GM23338 (cell line): Measurements from ENCODE around the gene COP1. TPM values are rescaled to one million over a fixed set of nuclear protein-coding genes. Genes with fewer than 3 reads are reported as not detected.

ENCODE experiments used
- ATAC-seq: fragments of 200-7000 bp; cut with Tn5 transposase; 3 replicates; pipeline ENCODE4 v1.9.1; 2020
- DNase-seq: peaks from one replicate; pipeline ENCODE4 v3.0.0-alpha.2; 2015; ENCODE audit warnings: low spot score
- H2AFZ ChIP-seq: fragments of 200-600 bp; sonication (generic); 2 replicates; pipeline ENCODE4 v1.8.0; 2016; ENCODE audit warnings: antibody characterized with exemption, mild to moderate bottlenecking, moderate library complexity
- H3F3A ChIP-seq: fragments of 200-600 bp; sonication (generic); replicated peaks from 2 replicates; pipeline ENCODE4 v1.8.0; 2017; ENCODE audit warnings: antibody characterized with exemption, mixed run types, low read depth
- H3K27ac ChIP-seq: fragments of 200-600 bp; sonication (generic); 2 replicates; pipeline ENCODE4 v1.6.1; 2016; ENCODE audit warnings: low read depth
- H3K27me3 ChIP-seq: fragments of 200-600 bp; sonication (generic); 2 replicates; pipeline ENCODE4 v1.8.0; 2016; ENCODE audit warnings: mild to moderate bottlenecking, mixed run types, moderate library complexity; ENCODE audit not compliant: insufficient read depth
- H3K36me3 ChIP-seq: fragments of 200-600 bp; sonication (generic); 2 replicates; pipeline ENCODE4 v1.8.0; 2016; ENCODE audit warnings: mild to moderate bottlenecking; ENCODE audit not compliant: insufficient read depth
- H3K4me1 ChIP-seq: fragments of 200-600 bp; sonication (generic); 2 replicates; pipeline ENCODE4 v1.8.0; 2016; ENCODE audit warnings: mild to moderate bottlenecking, moderate library complexity; ENCODE audit not compliant: insufficient read depth
- H3K4me2 ChIP-seq: fragments of 200-600 bp; sonication (generic); 2 replicates; pipeline ENCODE4 v1.7.1; 2017; ENCODE audit warnings: mixed run types
- H3K4me3 ChIP-seq: fragments of 200-600 bp; sonication (generic); 2 replicates; pipeline ENCODE4 v1.6.1; 2016; ENCODE audit warnings: mixed run types
- H3K79me2 ChIP-seq: fragments of 200-600 bp; sonication (generic); replicated peaks from 2 replicates; pipeline ENCODE4 v1.8.0; 2017; ENCODE audit warnings: mild to moderate bottlenecking; ENCODE audit not compliant: insufficient read depth
- H3K9me2 ChIP-seq: fragments of 200-600 bp; sonication (generic); 2 replicates; pipeline ENCODE4 v1.8.0; 2017; ENCODE audit not compliant: insufficient read depth
- H4K20me1 ChIP-seq: fragments of 200-600 bp; sonication (generic); replicated peaks from 2 replicates; pipeline ENCODE4 v1.8.0; 2017; ENCODE audit warnings: mild to moderate bottlenecking; ENCODE audit not compliant: insufficient read depth
- H3K27ac Mint-ChIP-seq: 2 replicates; pipeline ENCODE4 v1.8.0; 2020; ENCODE audit warnings: inconsistent platforms, mild to moderate bottlenecking, moderate library complexity, mixed read lengths
- H3K27me3 Mint-ChIP-seq: 3 replicates; pipeline ENCODE4 v1.8.0; 2022; ENCODE audit warnings: low read depth, mild to moderate bottlenecking, moderate library complexity, mixed read lengths, inconsistent platforms; ENCODE audit not compliant: insufficient read depth, poor library complexity
- H3K36me3 Mint-ChIP-seq: 3 replicates; pipeline ENCODE4 v1.8.0; 2021; ENCODE audit warnings: low read depth, mild to moderate bottlenecking, inconsistent platforms, moderate library complexity, mixed read lengths
- H3K4me1 Mint-ChIP-seq: 3 replicates; pipeline ENCODE4 v1.8.0; 2020; ENCODE audit warnings: mild to moderate bottlenecking, inconsistent platforms, mixed read lengths
- H3K4me3 Mint-ChIP-seq: 3 replicates; pipeline ENCODE4 v1.8.0; 2021; ENCODE audit warnings: moderate library complexity, mild to moderate bottlenecking, inconsistent platforms, mixed read lengths
- H3K9me3 Mint-ChIP-seq: 3 replicates; pipeline ENCODE4 v1.8.0; 2020; ENCODE audit warnings: moderate library complexity, mild to moderate bottlenecking, inconsistent platforms, mixed read lengths
- CREB1 ChIP-seq: fragments of 250-450 bp; sonication (Bioruptor Pico); IDR thresholded peaks from 2 replicates; pipeline ENCODE4 v1.5.0; 2020; ENCODE audit warnings: low read depth, mild to moderate bottlenecking, moderate library complexity
- EZH2 ChIP-seq: fragments of 200-600 bp; sonication (generic); IDR thresholded peaks from one replicate; pipeline ENCODE4 v1.8.0; 2017; ENCODE audit warnings: antibody characterized with exemption, mild to moderate bottlenecking, low read depth; ENCODE audit not compliant: unreplicated experiment
- JUNB ChIP-seq: IDR thresholded peaks from one replicate; pipeline ENCODE4 v1.6.1; 2016; ENCODE audit warnings: antibody characterized with exemption; ENCODE audit not compliant: unreplicated experiment
- STAT1 ChIP-seq: IDR thresholded peaks from one replicate; pipeline ENCODE4 v1.6.1; 2016; ENCODE audit warnings: antibody characterized with exemption; ENCODE audit not compliant: unreplicated experiment
- ZNF331 ChIP-seq: fragments of 250-450 bp; sonication (Bioruptor Pico); IDR thresholded peaks from 2 replicates; pipeline ENCODE4 v1.5.0; 2020; ENCODE audit warnings: low read depth, mild to moderate bottlenecking, moderate library complexity
- polyA plus RNA-seq: library from polyadenylated mRNA; unstranded; fragments of >200 nt; fragmentation: Nextera tagmentation; extraction: Ambion mirVana; gene quantifications from 2 replicates; pipeline ENCODE4 v1.2.1, GENCODE V29; 2016
- total RNA-seq: library from RNA; depleted of rRNA; stranded (reverse); fragments of >200 nt; shearing (Covaris generic); gene quantifications from 2 replicates; pipeline ENCODE4 v1.2.3, GENCODE V29; 2014
- TF ChIP-seq, protein P1 (sequence below): fragments of 250-450 bp; sonication (Bioruptor Pico); IDR thresholded peaks from 2 replicates; pipeline ENCODE4 v1.5.0; 2020; ENCODE audit warnings: mild to moderate bottlenecking, moderate library complexity
- TF ChIP-seq, protein P2 (sequence below), 2 experiments: fragments of 200-600 bp in 1 of 2; sonication (generic) in 1 of 2; conservative IDR thresholded peaks; 2 replicates each; pipeline versions ENCODE4 v1.5.1 to v1.6.1; 2016 to 2017; ENCODE audit warnings: antibody characterized with exemption in 2 of 2, low read depth in 2 of 2, mild to moderate bottlenecking in 2 of 2, moderate library complexity in 1 of 2

The COP1 gene
- total and polyA plus RNA-seq, 2 experiments from 2014 or later = 54.0 to 54.9 TPM

DNA sequence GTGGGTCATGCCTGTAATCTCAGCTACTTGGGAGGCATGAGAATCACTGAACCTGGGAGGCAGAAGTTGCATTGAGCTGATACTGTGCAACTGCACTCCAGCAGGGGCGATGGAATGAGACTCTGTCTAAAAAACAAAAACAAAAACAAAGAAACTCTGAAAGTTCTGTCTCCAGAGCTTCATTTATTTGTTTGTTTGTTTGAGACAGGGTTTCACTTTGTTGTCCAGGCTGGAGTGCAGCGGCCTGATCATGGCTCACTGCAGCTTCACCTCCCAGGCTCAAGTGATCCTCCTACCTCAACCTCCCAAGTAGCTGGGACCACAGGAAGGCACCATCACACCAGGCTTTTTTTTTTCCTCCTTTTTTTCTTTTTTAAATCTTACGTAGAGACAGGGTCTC lies 271.9 kb downstream of the COP1 start:
- ATAC-seq (no peak), DNase-seq (no peak)
- H3K4me2 ChIP-seq = no peak overlapping the region
- H3K4me3 ChIP-seq = no peak overlapping the region
- no peak for TF ChIP-seq STAT1
- no peak for TF ChIP-seq JUNB
- no peak for TF ChIP-seq CREB1
- Mint-ChIP-seq H3K9me3 (no peaks in the 10 kb centered on the region), H3K27ac (no peak overlapping the region), H3K27me3 (peaks cover 5% of the 10 kb centered on the region), H3K36me3 (peaks cover 18% of the 10 kb centered on the region; the same call in 2 of the 3 replicates), H3K4me3 (no peak overlapping the region), H3K4me1 (peaks cover 20% of the 10 kb centered on the region)
- no peaks in the 10 kb centered on the region for H4K20me1 ChIP-seq
- peaks cover 4% of the 10 kb centered on the region; the same call in 1 of the 2 replicates for H3K9me2 ChIP-seq
- no peaks in the 10 kb centered on the region for H3K79me2 ChIP-seq
- peaks cover 14% of the 10 kb centered on the region for H3K4me1 ChIP-seq
- H2AFZ ChIP-seq = no peak overlapping the region
- H3K27ac ChIP-seq = no peak overlapping the region
- no peaks in the 10 kb centered on the region for H3K27me3 ChIP-seq
- no peaks in the 10 kb centered on the region for H3K36me3 ChIP-seq
- H3F3A ChIP-seq = no peaks in the 10 kb centered on the region

DNA sequence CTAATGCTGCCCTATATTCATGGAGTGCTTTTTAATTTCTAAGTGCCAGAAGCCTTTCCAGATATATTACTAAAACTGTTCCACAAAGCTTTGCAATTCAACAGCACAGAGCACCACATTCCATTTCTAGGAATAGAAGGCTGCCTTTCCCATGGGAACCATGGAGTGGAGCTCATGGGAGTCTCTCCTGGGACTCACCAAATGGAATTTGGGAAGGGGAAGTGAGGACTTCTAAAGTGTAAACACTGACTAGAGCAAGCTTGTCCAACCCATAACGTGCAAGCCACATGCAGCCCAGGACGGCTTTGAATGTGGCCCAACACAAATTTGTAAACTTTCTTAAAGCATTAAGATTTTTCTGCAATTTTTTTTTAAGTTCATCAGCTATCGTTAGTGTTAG lies 273.3 kb downstream of the COP1 start:
- H3F3A ChIP-seq = no peaks in the 10 kb centered on the region
- TF ChIP-seq, protein P1, sequence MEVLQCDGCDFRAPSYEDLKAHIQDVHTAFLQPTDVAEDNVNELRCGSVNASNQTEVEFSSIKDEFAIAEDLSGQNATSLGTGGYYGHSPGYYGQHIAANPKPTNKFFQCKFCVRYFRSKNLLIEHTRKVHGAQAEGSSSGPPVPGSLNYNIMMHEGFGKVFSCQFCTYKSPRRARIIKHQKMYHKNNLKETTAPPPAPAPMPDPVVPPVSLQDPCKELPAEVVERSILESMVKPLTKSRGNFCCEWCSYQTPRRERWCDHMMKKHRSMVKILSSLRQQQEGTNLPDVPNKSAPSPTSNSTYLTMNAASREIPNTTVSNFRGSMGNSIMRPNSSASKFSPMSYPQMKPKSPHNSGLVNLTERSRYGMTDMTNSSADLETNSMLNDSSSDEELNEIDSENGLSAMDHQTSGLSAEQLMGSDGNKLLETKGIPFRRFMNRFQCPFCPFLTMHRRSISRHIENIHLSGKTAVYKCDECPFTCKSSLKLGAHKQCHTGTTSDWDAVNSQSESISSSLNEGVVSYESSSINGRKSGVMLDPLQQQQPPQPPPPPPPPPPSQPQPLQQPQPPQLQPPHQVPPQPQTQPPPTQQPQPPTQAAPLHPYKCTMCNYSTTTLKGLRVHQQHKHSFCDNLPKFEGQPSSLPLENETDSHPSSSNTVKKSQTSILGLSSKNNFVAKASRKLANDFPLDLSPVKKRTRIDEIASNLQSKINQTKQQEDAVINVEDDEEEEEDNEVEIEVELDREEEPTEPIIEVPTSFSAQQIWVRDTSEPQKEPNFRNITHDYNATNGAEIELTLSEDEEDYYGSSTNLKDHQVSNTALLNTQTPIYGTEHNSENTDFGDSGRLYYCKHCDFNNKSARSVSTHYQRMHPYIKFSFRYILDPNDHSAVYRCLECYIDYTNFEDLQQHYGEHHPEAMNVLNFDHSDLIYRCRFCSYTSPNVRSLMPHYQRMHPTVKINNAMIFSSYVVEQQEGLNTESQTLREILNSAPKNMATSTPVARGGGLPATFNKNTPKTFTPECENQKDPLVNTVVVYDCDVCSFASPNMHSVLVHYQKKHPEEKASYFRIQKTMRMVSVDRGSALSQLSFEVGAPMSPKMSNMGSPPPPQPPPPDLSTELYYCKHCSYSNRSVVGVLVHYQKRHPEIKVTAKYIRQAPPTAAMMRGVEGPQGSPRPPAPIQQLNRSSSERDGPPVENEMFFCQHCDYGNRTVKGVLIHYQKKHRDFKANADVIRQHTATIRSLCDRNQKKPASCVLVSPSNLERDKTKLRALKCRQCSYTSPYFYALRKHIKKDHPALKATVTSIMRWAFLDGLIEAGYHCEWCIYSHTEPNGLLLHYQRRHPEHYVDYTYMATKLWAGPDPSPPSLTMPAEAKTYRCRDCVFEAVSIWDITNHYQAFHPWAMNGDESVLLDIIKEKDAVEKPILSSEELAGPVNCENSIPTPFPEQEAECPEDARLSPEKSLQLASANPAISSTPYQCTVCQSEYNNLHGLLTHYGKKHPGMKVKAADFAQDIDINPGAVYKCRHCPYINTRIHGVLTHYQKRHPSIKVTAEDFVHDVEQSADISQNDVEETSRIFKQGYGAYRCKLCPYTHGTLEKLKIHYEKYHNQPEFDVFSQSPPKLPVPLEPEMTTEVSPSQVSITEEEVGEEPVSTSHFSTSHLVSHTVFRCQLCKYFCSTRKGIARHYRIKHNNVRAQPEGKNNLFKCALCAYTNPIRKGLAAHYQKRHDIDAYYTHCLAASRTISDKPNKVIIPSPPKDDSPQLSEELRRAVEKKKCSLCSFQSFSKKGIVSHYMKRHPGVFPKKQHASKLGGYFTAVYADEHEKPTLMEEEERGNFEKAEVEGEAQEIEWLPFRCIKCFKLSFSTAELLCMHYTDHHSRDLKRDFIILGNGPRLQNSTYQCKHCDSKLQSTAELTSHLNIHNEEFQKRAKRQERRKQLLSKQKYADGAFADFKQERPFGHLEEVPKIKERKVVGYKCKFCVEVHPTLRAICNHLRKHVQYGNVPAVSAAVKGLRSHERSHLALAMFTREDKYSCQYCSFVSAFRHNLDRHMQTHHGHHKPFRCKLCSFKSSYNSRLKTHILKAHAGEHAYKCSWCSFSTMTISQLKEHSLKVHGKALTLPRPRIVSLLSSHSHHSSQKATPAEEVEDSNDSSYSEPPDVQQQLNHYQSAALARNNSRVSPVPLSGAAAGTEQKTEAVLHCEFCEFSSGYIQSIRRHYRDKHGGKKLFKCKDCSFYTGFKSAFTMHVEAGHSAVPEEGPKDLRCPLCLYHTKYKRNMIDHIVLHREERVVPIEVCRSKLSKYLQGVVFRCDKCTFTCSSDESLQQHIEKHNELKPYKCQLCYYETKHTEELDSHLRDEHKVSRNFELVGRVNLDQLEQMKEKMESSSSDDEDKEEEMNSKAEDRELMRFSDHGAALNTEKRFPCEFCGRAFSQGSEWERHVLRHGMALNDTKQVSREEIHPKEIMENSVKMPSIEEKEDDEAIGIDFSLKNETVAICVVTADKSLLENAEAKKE = peak; percentile 74
- no peak for TF ChIP-seq JUNB
- no peak for TF ChIP-seq ZNF331 (CRISPR knock-in tag)
- TF ChIP-seq, protein P2, sequence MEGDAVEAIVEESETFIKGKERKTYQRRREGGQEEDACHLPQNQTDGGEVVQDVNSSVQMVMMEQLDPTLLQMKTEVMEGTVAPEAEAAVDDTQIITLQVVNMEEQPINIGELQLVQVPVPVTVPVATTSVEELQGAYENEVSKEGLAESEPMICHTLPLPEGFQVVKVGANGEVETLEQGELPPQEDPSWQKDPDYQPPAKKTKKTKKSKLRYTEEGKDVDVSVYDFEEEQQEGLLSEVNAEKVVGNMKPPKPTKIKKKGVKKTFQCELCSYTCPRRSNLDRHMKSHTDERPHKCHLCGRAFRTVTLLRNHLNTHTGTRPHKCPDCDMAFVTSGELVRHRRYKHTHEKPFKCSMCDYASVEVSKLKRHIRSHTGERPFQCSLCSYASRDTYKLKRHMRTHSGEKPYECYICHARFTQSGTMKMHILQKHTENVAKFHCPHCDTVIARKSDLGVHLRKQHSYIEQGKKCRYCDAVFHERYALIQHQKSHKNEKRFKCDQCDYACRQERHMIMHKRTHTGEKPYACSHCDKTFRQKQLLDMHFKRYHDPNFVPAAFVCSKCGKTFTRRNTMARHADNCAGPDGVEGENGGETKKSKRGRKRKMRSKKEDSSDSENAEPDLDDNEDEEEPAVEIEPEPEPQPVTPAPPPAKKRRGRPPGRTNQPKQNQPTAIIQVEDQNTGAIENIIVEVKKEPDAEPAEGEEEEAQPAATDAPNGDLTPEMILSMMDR (conservative IDR thresholded peaks at IDR 0.05; ENCODE audit: low read depth in 2 of 2) = peak; percentile 26 to 37; a peak in 3 of 4 replicates
- no peak for TF ChIP-seq EZH2
- no peak overlapping the region for H2AFZ ChIP-seq
- H3K27me3 ChIP-seq = no peaks in the 10 kb centered on the region
- peaks cover 4% of the 10 kb centered on the region; the same call in 1 of the 2 replicates for H3K9me2 ChIP-seq
- H3K79me2 ChIP-seq = no peaks in the 10 kb centered on the region
- H4K20me1 ChIP-seq = no peaks in the 10 kb centered on the region
- H3K27ac ChIP-seq = no peak overlapping the region
- ATAC-seq (peak; percentile 91), DNase-seq (peak; percentile 79)
- H3K36me3 ChIP-seq = 0 out of 2 replicates have a peak, but pooled peaks cover under 1% of the 10 kb centered on the region
- peaks cover 14% of the 10 kb centered on the region for H3K4me1 ChIP-seq
- Mint-ChIP-seq H3K27me3 (peaks cover 5% of the 10 kb centered on the region), H3K9me3 (peaks cover 6% of the 10 kb centered on the region; the same call in 1 of the 3 replicates), H3K27ac (no peak overlapping the region), H3K4me3 (no peak overlapping the region), H3K4me1 (peaks cover 20% of the 10 kb centered on the region), H3K36me3 (peaks cover 18% of the 10 kb centered on the region; the same call in 2 of the 3 replicates)
- H3K4me2 ChIP-seq = no peak overlapping the region
- no peak overlapping the region for H3K4me3 ChIP-seq
